Cerebellar nuclear complex (tissue), 1 donor: ENCODE results near the gene DYRK3.
"Not testable (repeated sequence)": the region's sequence is repeated elsewhere in the genome, so short reads cannot be mapped to it uniquely, and the experiment has no call there.

Source experiments
- DNase-seq, 2 experiments: peaks; one replicate each; lab custom pipeline; 2025; lab: John Stamatoyannopoulos, UW

DYRK3 gene

DNA sequence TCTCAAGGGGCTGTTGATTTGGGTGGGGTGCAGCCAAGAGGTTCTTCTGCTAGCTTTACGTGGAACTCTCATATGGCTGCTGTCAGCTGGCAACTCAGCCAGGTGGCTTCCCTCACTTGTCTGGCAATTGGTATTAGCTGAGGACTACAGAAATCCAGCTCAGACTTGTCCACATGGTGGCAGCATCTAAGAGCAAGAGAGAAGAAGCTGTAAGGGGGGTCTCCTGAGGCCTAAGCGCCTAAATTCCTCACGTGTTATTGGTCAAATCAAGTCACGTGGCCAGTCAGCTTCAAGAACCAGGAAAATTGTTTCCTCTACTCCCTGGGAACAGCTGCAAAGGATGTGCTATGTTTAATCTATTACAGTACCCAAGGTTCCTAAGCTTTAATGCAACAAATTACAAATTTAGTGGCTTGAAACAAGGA is 4.2 kb upstream of the DYRK3 start:
- no peak for DNase-seq

DNA sequence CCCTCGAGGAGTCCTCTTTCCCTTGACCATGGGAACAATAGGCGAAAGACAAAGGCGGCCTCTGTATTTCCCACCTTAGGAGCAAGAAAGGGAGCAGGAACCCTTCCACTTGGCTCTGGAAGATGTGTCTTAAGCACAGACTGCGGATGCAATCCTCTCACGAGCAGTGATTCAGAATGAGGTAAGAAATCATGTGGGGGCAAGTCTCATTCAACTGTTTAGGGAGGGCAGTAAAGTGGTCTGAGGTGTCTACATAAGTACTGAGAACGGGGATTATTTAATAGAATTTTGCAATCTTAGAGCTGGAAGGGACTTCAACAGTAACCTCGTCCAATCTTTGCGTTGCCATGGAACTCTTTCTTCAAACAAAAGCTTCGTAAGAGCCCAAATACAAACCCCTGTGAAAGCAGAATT is 1.6 kb upstream of the DYRK3 start:
- DNase-seq, result no peak

DNA sequence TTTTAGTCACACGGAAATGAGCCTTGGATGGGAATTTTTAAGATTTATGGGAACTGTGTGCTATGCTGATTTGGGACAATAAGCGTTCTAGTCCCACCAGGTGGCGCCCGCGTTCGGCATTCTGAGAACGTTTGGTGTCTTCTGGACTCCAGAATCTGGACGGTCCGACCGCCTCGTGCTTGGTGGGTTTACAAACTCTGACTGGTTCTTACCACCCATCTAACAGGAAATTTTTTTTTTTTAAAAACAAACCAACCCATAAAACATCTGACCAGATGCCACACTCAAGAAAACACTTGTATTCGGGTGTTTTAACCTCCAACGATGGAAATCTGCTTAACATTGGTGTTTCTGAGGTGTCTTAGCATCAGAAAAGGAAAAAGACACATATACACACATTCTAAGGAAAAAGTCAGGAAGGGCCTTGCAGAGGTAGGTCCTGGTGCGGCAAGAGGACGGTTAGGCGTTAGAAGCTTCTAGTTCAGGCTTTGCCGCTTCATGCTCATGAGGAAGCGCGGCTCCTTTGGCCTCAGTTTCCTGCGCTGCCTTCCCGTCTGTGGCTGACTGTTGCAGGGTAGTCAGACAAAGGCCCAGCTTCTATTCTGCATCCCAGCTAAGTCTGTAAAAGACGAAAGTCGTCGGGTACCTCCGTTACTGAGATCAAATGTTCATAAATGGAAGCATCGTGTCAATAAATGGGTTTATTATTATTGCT is 814 bp upstream of the DYRK3 start:
- peak; percentile 21 to 70 for DNase-seq

DNA sequence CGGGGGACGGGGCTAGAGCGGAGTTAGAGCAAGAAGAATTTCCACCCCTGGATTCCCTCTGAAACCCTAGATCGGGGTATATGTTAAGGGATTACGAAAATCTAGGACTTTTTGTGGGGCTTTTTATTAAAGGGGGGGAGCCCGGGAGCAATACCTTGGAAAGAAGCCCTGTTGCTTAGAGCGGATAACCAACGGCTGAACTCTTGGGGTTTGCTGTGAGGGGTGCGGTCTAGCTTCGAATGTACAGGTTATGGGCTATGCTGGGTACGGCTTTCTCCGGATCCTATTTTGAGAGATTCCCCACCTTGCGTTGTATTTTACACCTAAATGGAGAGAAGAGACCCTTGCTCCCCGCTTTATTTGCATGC is 626 bp downstream of the DYRK3 start:
- no peak for DNase-seq

DNA sequence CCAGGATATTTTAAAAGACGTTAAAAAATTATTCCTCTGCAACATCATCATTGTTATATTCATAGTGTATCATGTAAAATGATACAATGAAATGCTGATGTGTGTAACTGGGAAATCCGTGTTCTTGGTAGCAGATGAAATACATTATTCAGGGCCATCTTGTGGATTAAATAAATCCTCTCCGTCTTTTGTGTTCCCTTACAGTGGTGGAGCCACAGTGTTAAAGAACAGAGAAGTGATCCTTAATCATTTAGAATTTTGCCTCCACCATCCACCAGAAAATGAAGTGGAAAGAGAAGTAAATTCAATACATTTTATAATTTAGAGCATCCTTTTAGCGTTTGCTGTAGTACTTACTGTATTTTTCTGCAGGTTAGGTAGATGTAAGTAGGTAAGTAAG is 1.3 kb downstream of the DYRK3 start:
- no peak for DNase-seq

DNA sequence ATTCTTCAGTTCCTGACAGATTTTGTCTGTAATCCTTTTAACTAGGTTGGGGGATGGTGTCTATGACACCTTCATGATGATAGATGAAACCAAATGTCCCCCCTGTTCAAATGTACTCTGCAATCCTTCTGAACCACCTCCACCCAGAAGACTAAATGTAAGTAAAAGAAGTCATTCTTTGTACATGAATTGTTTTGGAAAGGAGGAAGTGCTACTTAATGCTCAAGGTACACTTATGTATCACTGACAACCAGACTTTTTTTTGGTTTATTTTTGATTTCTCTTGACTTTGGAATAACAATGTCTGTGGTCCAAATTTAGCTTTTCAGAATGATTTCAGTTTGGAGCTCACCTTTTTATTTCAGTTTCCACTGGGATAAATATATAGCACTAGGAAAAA is 2.3 kb downstream of the DYRK3 start:
- DNase-seq, result no peak

DNA sequence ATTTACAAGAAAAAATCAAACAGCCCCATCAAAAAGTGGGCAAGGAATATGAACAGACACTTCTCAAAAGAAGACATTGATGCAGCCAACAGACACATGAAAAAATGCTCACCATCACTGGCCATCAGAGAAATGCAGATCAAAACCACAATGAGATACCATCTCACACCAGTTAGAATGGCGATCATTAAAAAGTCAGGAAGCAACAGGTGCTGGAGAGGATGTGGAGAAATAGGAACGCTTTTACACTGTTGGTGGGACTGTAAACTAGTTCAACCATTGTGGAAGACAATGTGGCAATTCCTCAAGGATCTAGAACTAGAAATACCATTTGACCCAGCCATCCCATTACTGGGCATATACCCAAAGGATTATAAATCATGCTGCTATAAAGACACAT is 6.7 kb downstream of the DYRK3 start:
- not testable (repeated sequence) for DNase-seq

DNA sequence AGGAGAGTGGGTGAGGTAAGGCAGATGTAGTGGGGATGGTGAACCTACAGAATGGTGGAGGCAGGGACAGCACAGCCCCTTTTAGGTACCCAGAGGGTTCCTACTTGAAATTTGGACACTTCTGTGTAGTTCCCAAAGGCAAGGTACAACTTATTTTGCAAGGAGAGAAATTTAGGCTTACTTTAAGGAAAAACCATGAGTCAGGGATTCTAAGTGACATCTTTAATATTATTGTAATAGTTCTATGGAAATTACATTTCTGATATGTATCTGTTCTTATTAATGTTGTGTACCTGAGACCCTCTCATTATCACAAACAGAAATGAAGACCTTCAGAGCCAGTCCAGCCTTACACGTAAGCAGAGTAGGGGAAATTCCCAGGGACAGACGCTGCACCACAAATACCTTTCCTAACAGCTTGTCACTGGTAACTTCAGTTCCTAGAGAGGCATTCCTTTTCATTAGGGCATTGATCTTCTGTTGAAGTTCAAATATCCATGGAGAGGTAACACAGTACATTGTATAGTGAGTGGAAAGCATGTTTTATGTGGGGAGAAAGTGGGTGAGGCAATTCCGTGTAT is 7.9 kb downstream of the DYRK3 start:
- DNase-seq, result no peak

DNA sequence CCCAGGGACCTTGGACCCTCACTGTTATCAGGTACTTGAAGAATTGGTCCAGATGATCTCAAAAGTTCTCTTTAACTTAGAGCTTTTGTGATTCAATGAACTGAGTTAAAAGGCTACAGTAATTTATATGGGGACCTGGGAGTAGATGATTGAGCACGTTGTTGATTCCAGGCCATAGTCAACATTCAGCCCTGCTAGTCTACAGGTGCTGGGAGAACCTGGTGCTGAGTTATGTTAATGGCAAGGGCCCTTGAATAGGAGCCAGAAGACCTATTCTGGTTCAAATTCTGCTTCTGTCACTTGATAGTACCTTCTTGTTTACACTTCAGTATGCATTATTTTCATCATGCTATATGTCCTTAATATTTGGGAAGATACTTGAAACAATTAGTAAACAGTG is 11.2 kb downstream of the DYRK3 start:
- DNase-seq, result no peak

DNA sequence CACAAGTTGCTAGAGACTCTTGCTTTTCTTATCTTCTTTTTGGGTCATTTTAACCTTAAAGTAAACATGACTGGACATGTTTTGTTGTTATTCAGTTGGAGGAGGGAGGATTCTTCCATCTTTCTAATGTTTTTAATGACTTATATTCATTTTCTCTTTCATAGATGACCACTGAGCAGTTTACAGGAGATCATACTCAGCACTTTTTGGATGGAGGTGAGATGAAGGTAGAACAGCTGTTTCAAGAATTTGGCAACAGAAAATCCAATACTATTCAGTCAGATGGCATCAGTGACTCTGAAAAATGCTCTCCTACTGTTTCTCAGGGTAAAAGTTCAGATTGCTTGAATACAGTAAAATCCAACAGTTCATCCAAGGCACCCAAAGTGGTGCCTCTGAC is 11.9 kb downstream of the DYRK3 start:
- no peak for DNase-seq

DNA sequence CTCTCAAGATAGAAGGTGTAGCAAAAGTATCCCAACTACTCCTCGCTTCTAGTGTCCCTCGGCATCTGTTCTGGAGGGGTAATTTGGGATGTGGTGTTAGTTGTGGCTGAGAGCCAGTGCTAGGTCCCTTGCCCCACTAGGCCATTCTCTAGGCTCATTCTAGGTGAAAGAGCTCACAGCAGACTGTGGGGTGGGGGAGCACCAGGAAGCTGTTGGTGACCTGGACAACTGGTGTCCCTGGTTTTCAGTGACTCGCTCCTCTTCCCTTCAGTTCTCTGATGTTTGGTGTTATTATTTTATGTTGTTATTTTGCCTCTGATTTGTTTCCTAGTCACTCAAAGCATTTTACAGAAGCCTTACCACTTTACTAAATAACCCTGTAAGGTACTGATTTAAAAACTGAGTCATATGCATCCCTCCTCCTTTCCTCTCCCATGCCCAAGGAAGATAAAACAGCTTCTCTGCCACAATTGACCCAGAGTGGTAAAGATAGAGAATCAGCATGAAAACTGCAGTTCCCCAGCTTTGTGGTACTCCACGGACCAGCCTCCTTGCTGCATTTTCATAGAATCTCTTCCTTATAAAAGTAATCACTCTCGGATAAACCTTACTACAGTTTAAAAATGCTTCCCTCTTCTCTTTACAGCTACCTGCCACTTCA is 14.1 kb downstream of the DYRK3 start:
- no peak for DNase-seq

DNA sequence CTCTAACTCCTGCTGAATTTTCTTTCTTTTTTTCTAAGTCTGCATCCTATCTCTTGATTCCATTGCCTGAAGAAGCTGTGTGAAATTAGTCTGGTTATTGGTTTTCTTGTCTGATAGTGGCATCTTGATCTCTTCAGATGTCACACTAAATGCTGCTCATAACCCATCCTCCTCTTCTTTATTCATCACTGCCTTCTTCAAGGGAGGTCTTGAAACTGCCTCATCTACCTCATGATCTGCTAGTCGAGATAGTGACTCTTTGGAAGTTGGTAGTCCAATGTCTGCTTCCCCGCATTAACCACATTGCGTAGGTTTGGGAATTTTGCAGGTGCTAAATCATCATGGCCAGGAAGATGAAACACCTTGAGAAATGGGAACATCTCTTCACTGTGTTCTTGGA is 15.7 kb downstream of the DYRK3 start:
- no peak for DNase-seq

DNA sequence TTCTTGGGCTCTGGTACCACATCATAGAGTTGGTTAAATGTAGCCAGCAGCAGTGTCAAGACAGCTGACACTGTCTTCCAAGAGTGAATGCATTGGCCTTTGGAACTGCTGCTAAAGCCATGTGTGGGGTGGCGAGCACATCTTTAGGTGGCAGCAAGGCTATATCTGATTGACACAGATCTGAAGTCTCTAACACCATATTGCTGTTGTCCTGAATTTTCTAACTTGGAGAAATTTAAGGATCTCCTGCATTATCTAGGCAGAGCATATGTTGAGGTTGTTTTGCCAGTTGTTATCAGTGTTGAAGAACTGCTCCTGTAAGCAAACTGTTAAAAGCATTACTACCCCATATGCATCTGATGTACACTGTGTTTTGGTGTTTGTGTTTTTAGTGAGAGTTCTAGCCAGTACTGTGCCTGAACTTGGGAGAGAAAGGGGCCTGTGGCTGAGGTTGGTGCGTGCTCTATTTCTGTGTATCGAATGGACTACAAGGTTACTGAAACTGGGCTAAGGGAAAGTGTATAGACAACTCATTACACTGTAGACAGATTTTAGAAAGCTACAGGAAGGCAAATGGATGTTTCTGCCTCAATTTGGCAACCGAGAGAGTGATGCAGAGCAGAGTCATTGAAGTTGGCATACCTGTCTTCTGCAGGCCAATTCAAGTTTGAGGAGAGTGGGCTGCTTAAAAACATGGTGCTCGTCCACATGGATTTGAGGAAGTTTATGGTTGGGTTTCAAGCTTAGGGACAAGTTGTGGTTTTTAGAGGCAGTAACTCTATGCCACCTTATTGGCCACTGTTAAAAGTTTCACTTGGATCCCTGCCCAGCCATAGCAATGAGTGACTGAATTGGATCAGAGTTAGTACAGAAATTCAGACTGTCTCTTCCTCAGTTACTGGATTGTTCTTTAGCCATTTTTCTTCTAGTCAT is 16.9 kb downstream of the DYRK3 start:
- no peak for DNase-seq

DNA sequence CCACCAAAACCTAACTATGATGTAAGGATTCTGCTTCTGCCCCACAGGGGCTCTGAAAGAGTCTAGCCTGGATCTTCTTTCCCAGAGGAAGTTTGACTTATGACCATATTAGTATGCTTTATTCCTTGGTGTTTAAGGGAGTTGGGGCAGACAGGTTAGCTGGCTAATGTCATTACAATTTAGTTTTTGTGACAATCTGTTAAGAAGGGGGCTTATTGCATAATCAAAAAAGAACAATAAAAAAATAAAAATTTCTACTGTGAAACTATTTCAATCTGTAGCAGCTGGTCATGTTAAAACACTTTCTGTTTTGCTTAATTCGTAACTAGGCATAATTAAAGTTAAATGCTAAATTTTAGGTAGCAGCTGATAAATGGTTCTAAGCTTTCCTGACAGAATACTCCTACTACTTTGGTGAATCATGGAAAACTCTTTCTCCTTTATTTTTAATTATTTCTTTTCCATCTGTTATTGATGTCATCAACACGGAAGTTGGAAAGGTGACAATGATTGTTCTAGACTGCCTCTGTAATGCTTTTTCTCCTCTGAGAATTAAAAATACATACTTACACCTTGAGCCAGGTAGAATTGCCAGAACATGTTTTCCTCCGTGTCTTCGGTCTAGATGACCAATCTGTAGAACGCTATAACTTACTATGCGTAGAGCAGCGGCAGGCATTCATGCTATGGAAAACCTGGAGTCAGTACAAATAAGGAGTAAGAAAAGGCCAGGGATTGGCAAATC is 18.6 kb downstream of the DYRK3 start:
- DNase-seq, result no peak

DNA sequence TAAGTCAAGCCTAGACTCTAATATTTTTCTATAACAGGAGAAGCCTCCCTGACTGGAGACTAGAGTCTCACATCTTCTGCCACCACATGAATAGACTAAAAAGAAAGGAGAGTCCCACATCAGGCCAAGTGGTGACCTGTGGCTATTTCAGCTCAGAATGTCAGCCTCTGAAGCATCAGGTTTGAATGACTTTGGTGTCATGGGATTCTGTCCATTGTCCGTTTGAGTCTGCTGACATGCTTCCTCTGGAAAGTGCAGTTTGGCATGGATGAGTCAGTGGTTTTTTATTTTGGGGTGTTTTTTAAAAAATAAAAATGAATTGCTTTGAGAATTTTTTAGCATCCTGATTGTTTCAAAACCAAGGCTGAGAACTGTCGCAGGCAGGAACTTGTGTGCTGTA is 19.5 kb downstream of the DYRK3 start:
- no peak for DNase-seq

DNA sequence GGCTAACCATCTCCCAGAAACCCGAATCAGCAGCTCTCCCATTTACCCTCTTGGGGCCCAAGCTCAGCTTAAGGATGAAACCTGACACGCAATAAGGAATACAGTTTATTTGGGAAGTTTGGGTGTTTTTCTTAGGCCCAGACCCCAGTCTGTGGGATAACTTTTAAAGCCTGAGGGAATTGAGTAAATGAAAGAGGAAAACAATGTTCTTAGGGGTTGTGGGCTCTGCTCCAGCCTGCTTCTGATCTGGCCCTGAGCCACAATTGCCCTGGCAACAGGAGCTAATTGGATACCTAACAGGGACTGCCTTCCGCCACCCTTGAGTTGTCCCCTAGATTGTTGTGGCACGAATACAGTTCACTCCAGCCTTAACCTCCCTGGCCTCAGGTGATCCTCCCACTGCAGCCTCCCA is 20.1 kb downstream of the DYRK3 start:
- no peak for DNase-seq

DNA sequence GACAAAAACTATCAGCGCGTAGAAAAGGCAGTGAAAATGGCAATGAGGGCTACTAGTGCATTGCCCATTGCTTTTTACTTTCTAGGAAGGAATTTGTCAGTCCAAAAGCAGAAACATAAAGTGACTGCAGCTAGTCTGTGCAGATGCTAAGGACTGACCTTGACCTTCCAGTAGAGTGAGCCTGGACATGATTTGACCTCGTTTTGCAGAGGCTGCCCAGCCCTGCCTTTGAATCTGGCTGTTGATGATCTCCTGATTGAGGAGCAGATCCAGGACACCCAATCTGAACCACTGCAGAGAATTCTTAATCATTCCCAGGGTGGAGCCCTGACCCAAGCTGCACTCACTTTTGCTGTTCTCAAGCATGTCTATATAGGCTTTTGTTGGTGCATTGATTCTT is 21.6 kb downstream of the DYRK3 start:
- no peak for DNase-seq

DNA sequence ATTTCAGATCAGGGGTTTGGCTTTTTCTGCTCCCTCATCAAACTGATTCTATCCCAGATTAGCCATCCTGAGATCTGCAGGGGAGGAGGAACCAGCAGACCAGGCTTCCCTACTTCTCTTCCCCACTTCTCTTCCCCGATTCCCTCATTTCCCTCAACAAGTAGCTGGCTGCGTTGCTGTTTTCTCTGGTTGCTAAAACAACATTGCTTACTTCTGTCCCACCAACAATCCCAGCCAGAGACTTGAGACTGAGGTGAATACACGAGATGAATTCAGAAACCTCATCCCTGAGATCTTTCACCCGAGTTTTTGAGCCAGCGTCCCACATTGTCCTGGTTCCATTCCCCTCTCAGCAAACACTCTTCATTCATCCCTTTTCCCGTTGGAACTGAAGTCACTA is 22.4 kb downstream of the DYRK3 start:
- DNase-seq, result no peak

DNA sequence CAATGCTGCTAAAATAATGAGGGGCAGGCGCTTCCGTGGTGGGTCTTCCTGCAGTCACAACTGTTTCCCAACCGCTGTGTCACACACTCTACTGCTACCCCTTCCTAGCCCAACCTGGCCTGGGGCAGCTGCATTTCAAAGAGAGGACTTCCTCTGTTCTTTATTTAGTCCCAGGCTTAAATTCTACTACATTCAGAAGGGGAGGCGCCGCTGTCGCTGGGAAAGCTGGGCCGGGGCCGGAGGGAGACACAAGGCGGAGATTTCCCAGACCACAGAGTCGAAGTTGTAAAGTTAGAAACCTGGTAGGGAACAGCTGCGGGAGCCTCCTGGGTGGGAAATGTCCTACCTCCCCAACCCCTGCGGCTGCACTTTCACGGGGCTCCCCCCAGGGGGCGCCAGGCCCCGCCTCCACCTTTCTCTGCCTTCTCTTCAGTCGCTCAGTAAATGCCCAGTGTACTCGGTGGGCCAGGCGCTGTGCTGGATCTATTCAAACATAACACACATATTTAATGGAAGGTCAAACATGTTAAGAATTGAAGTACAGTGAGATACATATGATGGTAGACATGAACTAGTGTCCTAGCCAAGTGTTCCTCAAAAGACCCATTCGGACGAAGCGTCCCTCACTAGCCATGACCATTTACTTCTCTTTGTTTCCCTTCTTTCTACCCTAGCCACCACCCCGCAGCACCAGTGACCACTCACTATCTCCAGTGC is 23.1 kb downstream of the DYRK3 start:
- DNase-seq, result no peak

DNA sequence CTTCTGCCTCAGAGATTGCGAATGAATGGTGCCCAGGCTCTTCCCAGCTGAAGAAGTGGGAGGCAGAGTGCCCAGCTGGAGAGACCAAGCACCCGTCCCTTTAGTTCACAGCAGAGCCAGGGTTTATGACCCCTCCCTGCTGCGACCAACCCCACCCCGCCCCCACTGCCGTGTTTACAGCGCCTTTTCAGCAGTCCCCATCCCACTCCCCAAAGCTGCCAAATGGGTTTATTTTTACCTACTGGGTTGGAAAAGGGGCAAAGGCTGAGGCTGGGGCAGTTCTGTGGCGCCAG is 23.6 kb downstream of the DYRK3 start:
- DNase-seq, result no peak

DNA sequence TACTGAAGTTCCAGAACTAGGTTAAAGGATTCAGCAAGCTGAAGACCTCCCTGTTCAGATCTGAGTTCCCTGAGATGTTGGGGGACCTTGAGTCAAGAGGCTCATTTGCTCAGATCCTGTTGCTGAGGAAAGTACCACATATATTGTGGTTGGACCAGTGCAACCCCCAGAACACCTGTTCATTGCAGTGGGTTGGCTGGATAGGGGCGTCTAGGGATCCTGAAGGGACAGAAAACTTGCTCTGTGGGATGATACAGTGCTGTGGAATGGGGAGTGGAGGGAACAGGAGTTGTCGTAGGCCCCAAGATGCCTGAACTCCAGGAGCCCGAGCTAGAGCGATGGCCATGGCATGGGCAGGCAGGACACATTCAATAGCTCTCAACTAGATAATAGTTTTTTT is 24.8 kb downstream of the DYRK3 start:
- DNase-seq, result no peak
